Effector memory CD4-positive, alpha-beta T cell (primary cell): Measurements from ENCODE around the gene LTBP1.

ENCODE experiments used
- DNase-seq, 3 donors: peaks; one replicate each; pipeline ENCODE4 v3.0.0-alpha.2; 2020
- H3K27ac ChIP-seq: 2 replicates; pipeline ENCODE4 v1.7.0; 2013; ENCODE audit warnings: mild to moderate bottlenecking, low read length, moderate library complexity; ENCODE audit not compliant: insufficient read depth, poor library complexity, severe bottlenecking
- H3K27me3 ChIP-seq: replicated peaks from 2 replicates; pipeline ENCODE4 v1.7.0; 2013; ENCODE audit warnings: mild to moderate bottlenecking, low read length; ENCODE audit not compliant: insufficient read depth, control insufficient read depth, poor library complexity, severe bottlenecking
- H3K36me3 ChIP-seq: 2 replicates; pipeline ENCODE4 v1.7.0; 2013; ENCODE audit warnings: mild to moderate bottlenecking, low read length, moderate library complexity; ENCODE audit not compliant: control insufficient read depth, insufficient read depth
- H3K4me1 ChIP-seq: 2 replicates; pipeline ENCODE4 v1.7.0; 2013; ENCODE audit warnings: low read length, mild to moderate bottlenecking; ENCODE audit not compliant: control insufficient read depth, insufficient read depth, poor library complexity, severe bottlenecking
- H3K4me3 ChIP-seq: 2 replicates; pipeline ENCODE4 v1.7.0; 2013; ENCODE audit warnings: low read length, low read depth, mild to moderate bottlenecking; ENCODE audit not compliant: insufficient read depth, poor library complexity, severe bottlenecking
- H3K9me3 ChIP-seq: 2 replicates; pipeline ENCODE4 v1.7.0; 2013; ENCODE audit warnings: mild to moderate bottlenecking, low read length, moderate library complexity; ENCODE audit not compliant: control insufficient read depth

Gene LTBP1

GRCh38 chr2:33419581-33420200 is 472.9 kb downstream of the LTBP1 start:
- H3K4me1 ChIP-seq: no peaks in the 10 kb centered on the region
- no peaks in the 10 kb centered on the region for H3K27me3 ChIP-seq
- no peaks in the 10 kb centered on the region for H3K36me3 ChIP-seq
- H3K4me3 ChIP-seq: no peak overlapping the region
- H3K9me3 ChIP-seq: no peaks in the 10 kb centered on the region
- H3K27ac ChIP-seq: no peak overlapping the region
- DNase-seq: no peak

GRCh38 chr2:33420726-33421125 is 474.0 kb downstream of the LTBP1 start:
- Histone ChIP-seq H3K27me3 (no peaks in the 10 kb centered on the region), H3K4me3 (no peak overlapping the region), H3K9me3 (no peaks in the 10 kb centered on the region), H3K27ac (no peak overlapping the region), H3K36me3 (no peaks in the 10 kb centered on the region), H3K4me1 (no peaks in the 10 kb centered on the region)
- no peak for DNase-seq

- no peak for DNase-seq
- no peaks in the 10 kb centered on the region for H3K27me3 ChIP-seq
- H3K4me3 ChIP-seq: no peak overlapping the region
- H3K9me3 ChIP-seq: no peaks in the 10 kb centered on the region
- no peak overlapping the region for H3K27ac ChIP-seq
- no peaks in the 10 kb centered on the region for H3K36me3 ChIP-seq
- no peaks in the 10 kb centered on the region for H3K4me1 ChIP-seq
These were observed 475.1 kb downstream of the LTBP1 start for GRCh38 chr2:33421820-33422219.

GRCh38 chr2:33425161-33425560 is 478.4 kb downstream of the LTBP1 start:
- H3K27ac ChIP-seq: no peak overlapping the region
- no peak for DNase-seq

GRCh38 chr2:33425586-33426031 is 478.9 kb downstream of the LTBP1 start:
- Histone ChIP-seq H3K36me3 (no peaks in the 10 kb centered on the region), H3K4me3 (no peak overlapping the region), H3K27ac (no peak overlapping the region), H3K4me1 (no peaks in the 10 kb centered on the region), H3K9me3 (no peaks in the 10 kb centered on the region), H3K27me3 (no peaks in the 10 kb centered on the region)
- DNase-seq: no peak

More at GRCh38 chr2:33425161-33425560, 478.4 kb downstream of the LTBP1 start:
- Histone ChIP-seq H3K4me1 (no peaks in the 10 kb centered on the region), H3K36me3 (no peaks in the 10 kb centered on the region), H3K27me3 (no peaks in the 10 kb centered on the region), H3K4me3 (no peak overlapping the region), H3K9me3 (no peaks in the 10 kb centered on the region)

- no peak for DNase-seq
- H3K27ac ChIP-seq: no peak overlapping the region
These were observed 480.0 kb downstream of the LTBP1 start for GRCh38 chr2:33426666-33427231.

GRCh38 chr2:33430077-33430476 is 483.3 kb downstream of the LTBP1 start:
- DNase-seq: no peak
- no peak overlapping the region for H3K4me3 ChIP-seq
- H3K27ac ChIP-seq: no peak overlapping the region
- no peaks in the 10 kb centered on the region for H3K27me3 ChIP-seq
- no peaks in the 10 kb centered on the region for H3K36me3 ChIP-seq
- H3K4me1 ChIP-seq: no peaks in the 10 kb centered on the region
- H3K9me3 ChIP-seq: no peaks in the 10 kb centered on the region

More at GRCh38 chr2:33426666-33427231, 480.0 kb downstream of the LTBP1 start:
- no peaks in the 10 kb centered on the region for H3K27me3 ChIP-seq
- no peaks in the 10 kb centered on the region for H3K36me3 ChIP-seq
- no peaks in the 10 kb centered on the region for H3K9me3 ChIP-seq
- no peaks in the 10 kb centered on the region for H3K4me1 ChIP-seq
- no peak overlapping the region for H3K4me3 ChIP-seq

GRCh38 chr2:33430856-33431255 is 484.1 kb downstream of the LTBP1 start:
- Histone ChIP-seq H3K4me3 (no peak overlapping the region), H3K4me1 (no peaks in the 10 kb centered on the region), H3K27ac (no peak overlapping the region), H3K9me3 (no peaks in the 10 kb centered on the region), H3K27me3 (no peaks in the 10 kb centered on the region), H3K36me3 (no peaks in the 10 kb centered on the region)
- no peak for DNase-seq

- H3K27ac ChIP-seq: no peak overlapping the region
- H3K4me1 ChIP-seq: no peaks in the 10 kb centered on the region
- no peaks in the 10 kb centered on the region for H3K27me3 ChIP-seq
- H3K9me3 ChIP-seq: no peaks in the 10 kb centered on the region
- no peak overlapping the region for H3K4me3 ChIP-seq
- H3K36me3 ChIP-seq: no peaks in the 10 kb centered on the region
- no peak for DNase-seq
These were observed 486.1 kb downstream of the LTBP1 start for GRCh38 chr2:33432871-33433270.

- no peaks in the 10 kb centered on the region for H3K36me3 ChIP-seq
- no peak overlapping the region for H3K4me3 ChIP-seq
- no peaks in the 10 kb centered on the region for H3K9me3 ChIP-seq
- no peaks in the 10 kb centered on the region for H3K27me3 ChIP-seq
- no peak for DNase-seq
- H3K27ac ChIP-seq: no peak overlapping the region
- no peaks in the 10 kb centered on the region for H3K4me1 ChIP-seq
These were observed 486.8 kb downstream of the LTBP1 start for GRCh38 chr2:33433279-33434235.
